SK-N-SH (cell line): ENCODE data around the gene JMJD8. TPM values are rescaled to one million over a fixed set of nuclear protein-coding genes. Genes with fewer than 3 reads are reported as not detected.

Experiments
- CTCF ChIA-PET: fragments of 300-600, 350-600 bp; formaldehyde crosslinking; extraction: SDS; loops from one replicate; lab custom pipeline; 2021; lab: Yijun Ruan, JAX
- POLR2A ChIA-PET: fragments of 350-600 bp; sonication (Branson Sonifier 250); formaldehyde crosslinking; extraction: SDS; loops from one replicate; lab custom pipeline; 2020; ENCODE audit warnings: antibody characterized with exemption, inconsistent platforms; lab: Yijun Ruan, JAX
- DNase-seq: peaks from one replicate; pipeline ENCODE4 v3.0.0; 2012
- H2AFZ ChIP-seq: fragments of 200-600 bp; sonication (generic); 2 replicates; pipeline ENCODE4 v1.8.1; 2016; ENCODE audit warnings: antibody characterized with exemption, mild to moderate bottlenecking, low read depth
- H3F3A ChIP-seq: fragments of 200-600 bp; sonication (generic); replicated peaks from 2 replicates; pipeline ENCODE3; 2016; ENCODE audit warnings: antibody characterized with exemption, mild to moderate bottlenecking; ENCODE audit not compliant: insufficient read depth
- H3K27ac ChIP-seq, 2 experiments: fragments of 200-500 bp in 1 of 2; fragments of 200-600 bp in 1 of 2; sonication (Bioruptor generic) in 1 of 2; sonication (generic), shearing (Covaris generic) in 1 of 2; 2 replicates each; pipeline versions ENCODE4 v1.5.1 to v1.6.1; 2014 to 2016; ENCODE audit warnings: low read depth in 2 of 2, inconsistent platforms in 1 of 2, low read length in 1 of 2, mild to moderate bottlenecking in 1 of 2, mixed read lengths in 1 of 2
- H3K27me3 ChIP-seq: fragments of 200-600 bp; sonication (generic), shearing (Covaris generic); 2 replicates; pipeline ENCODE4 v1.6.1; 2016; ENCODE audit warnings: mixed run types; ENCODE audit not compliant: insufficient read depth
- H3K36me3 ChIP-seq, 2 experiments: fragments of 200-500 bp in 1 of 2; fragments of 200-600 bp in 1 of 2; sonication (Bioruptor generic) in 1 of 2; sonication (generic) in 1 of 2; replicated peaks in 1 of 2; 2 replicates each; pipeline versions ENCODE3 to v1.5.1; 2014 to 2016; ENCODE audit warnings: low read length in 1 of 2, mild to moderate bottlenecking in 1 of 2; ENCODE audit not compliant: insufficient read depth in 2 of 2, control insufficient read depth in 1 of 2
- H3K4me1 ChIP-seq, 2 experiments: fragments of 200-500 bp in 1 of 2; fragments of 200-600 bp in 1 of 2; sonication (Bioruptor generic) in 1 of 2; sonication (generic), shearing (Covaris generic) in 1 of 2; 2 replicates each; pipeline versions ENCODE4 v1.5.1 to v1.6.1; 2014 to 2016; ENCODE audit warnings: low read depth in 1 of 2, low read length in 1 of 2, mixed run types in 1 of 2; ENCODE audit not compliant: insufficient read depth in 2 of 2, control insufficient read depth in 1 of 2
- H3K4me2 ChIP-seq: fragments of 200-600 bp; sonication (generic), shearing (Covaris generic); 2 replicates; pipeline ENCODE4 v1.6.1; 2017; ENCODE audit warnings: mixed run types
- H3K4me3 ChIP-seq, 2 experiments: fragments of 200-500 bp in 1 of 2; fragments of 200-600 bp in 1 of 2; sonication (Bioruptor generic) in 1 of 2; sonication (generic), shearing (Covaris generic) in 1 of 2; 2 replicates each; pipeline versions ENCODE4 v1.5.1 to v1.8.1; 2014 to 2016; ENCODE audit warnings: low read depth in 2 of 2, inconsistent platforms in 1 of 2, low read length in 1 of 2, mild to moderate bottlenecking in 1 of 2, mixed read lengths in 1 of 2, moderate library complexity in 1 of 2
- H3K79me2 ChIP-seq: fragments of 200-600 bp; sonication (generic); 2 replicates; pipeline ENCODE4 v1.8.1; 2017; ENCODE audit warnings: mild to moderate bottlenecking; ENCODE audit not compliant: insufficient read depth
- H3K9ac ChIP-seq: fragments of 200-600 bp; sonication (generic); 2 replicates; pipeline ENCODE4 v1.6.1; 2017; ENCODE audit warnings: mixed run types
- H3K9me2 ChIP-seq: fragments of 200-600 bp; sonication (generic); 2 replicates; pipeline ENCODE4 v1.6.1; 2017; ENCODE audit warnings: mixed run types
- H3K9me3 ChIP-seq: fragments of 200-600 bp; sonication (generic); 2 replicates; pipeline ENCODE4 v1.6.1; 2017; ENCODE audit warnings: mixed run types, mild to moderate bottlenecking, moderate library complexity
- H4K20me1 ChIP-seq: fragments of 200-600 bp; sonication (generic); 2 replicates; pipeline ENCODE4 v1.6.1; 2017; ENCODE audit warnings: mild to moderate bottlenecking, mixed run types; ENCODE audit not compliant: insufficient read depth
- CHD2 ChIP-seq: fragments of 150-350 bp; IDR thresholded peaks from 2 replicates; pipeline ENCODE4 v1.6.1; 2018; ENCODE audit warnings: low read length; ENCODE audit not compliant: partially characterized antibody
- EP300 ChIP-seq, 2 experiments: IDR thresholded peaks; 2 replicates each; pipeline versions ENCODE4 v1.4.0 to v1.6.1; 2012; ENCODE audit warnings: borderline replicate concordance in 1 of 2, low read depth in 1 of 2, low read length in 1 of 2
- EZH2phosphoT487 ChIP-seq: fragments of 200-600 bp; sonication (generic); IDR thresholded peaks from 2 replicates; pipeline ENCODE4 v1.6.1; 2017; ENCODE audit warnings: low read depth, mixed run types, mild to moderate bottlenecking, antibody characterized with exemption, moderate library complexity, borderline replicate concordance
- FOSL2 ChIP-seq: IDR thresholded peaks from 2 replicates; pipeline ENCODE4 v1.4.0; 2012; ENCODE audit warnings: low read depth, mild to moderate bottlenecking, moderate library complexity, borderline replicate concordance
- GABPA ChIP-seq: IDR thresholded peaks from 2 replicates; pipeline ENCODE4 v1.4.0; 2012; ENCODE audit warnings: low read depth, mild to moderate bottlenecking
- RCOR1 ChIP-seq: fragments of 150-350 bp; IDR thresholded peaks from 2 replicates; pipeline ENCODE4 v1.6.1; 2017; ENCODE audit warnings: antibody characterized with exemption, low read length
- TCF12 ChIP-seq: IDR thresholded peaks from 2 replicates; pipeline ENCODE4 v1.4.0; 2012
- TEAD4 ChIP-seq: IDR thresholded peaks from 2 replicates; pipeline ENCODE4 v1.4.0; 2012; ENCODE audit warnings: mild to moderate bottlenecking, borderline replicate concordance; ENCODE audit not compliant: insufficient read depth
- WGBS: methylation state at CpG from one replicate; pipeline ENCODE4 v1.1.6; 2017; ENCODE audit warnings: low lambda C conversion rate; 5-methylcytosine and 5-hydroxymethylcytosine counted together
- polyA plus RNA-seq, 3 experiments: library from polyadenylated mRNA; depleted of rRNA; stranded (reverse); fragments of >200 nt; gene quantifications; 2 replicates each; pipeline ENCODE4 v1.2.3, GENCODE V29; 2012
- TF ChIP-seq, protein P1 (sequence below): IDR thresholded peaks from 2 replicates; pipeline ENCODE4 v1.4.0; 2012; ENCODE audit warnings: low read depth, borderline replicate concordance
- TF ChIP-seq, protein P2 (sequence below): fragments of 150-350 bp; IDR thresholded peaks from 2 replicates; pipeline ENCODE4 v1.6.1; 2016; ENCODE audit warnings: mild to moderate bottlenecking, low read depth, low read length
- TF ChIP-seq, protein P3 (sequence below): IDR thresholded peaks from 2 replicates; pipeline ENCODE4; 2012
- TF ChIP-seq, protein P4 (sequence below): IDR thresholded peaks from 2 replicates; pipeline ENCODE4 v1.6.1; 2012; ENCODE audit warnings: mild to moderate bottlenecking, low read depth, low read length, moderate library complexity

Gene JMJD8
- polyA plus RNA-seq, 1 of the 3 experiments (the other 2 are of a cell fraction), result 67.0 TPM

DNA sequence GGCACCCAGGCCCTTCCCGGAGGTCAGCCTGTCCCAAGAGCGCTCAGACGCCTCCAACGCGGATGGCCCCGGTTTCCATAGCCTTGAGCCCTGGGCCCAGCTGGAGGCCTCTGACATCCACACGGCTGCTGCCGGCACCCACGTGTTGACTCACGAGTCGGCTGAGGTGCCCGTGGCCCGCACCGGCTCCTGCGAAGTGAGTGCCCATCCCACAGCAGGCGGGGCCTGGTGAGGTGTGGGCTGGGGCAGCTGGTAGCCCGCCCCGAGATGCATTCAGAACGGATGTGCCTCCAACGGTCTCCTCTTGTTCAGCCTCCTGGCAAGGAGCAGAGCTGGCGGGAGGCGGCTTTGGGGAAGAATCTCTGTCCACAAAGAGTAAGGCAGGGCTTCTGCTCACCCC lies 32.3 kb downstream of the JMJD8 start:
- Histone ChIP-seq H3K4me2 (no peak overlapping the region), H3K36me3 (peaks cover 0 to 29% of the 10 kb centered on the region in 2 experiments), H2AFZ (no peak overlapping the region), H3K9me3 (no peaks in the 10 kb centered on the region), H3K9ac (no peak overlapping the region), H3K4me3 (no peak overlapping the region), H3K27me3 (no peaks in the 10 kb centered on the region), H3K4me1 (peaks cover 4 to 29% of the 10 kb centered on the region in 2 experiments; a peak in 2 of 4 replicates), H3F3A (peaks cover 5% of the 10 kb centered on the region), H3K79me2 (peaks cover 19% of the 10 kb centered on the region; the same call in 1 of the 2 replicates), H4K20me1 (no peaks in the 10 kb centered on the region), H3K9me2 (no peaks in the 10 kb centered on the region), H3K27ac (no peak overlapping the region)
- ChIA-PET POLR2A (interaction anchor here (1.2 to 2.0 kb wide), 2 partner anchors 9 to 27 kb away, joined by 3 to 13 read pairs; no protein-coding TSS in a partner anchor), CTCF (interaction anchor here (1.1 to 7.8 kb wide), 3 partner anchors 8 to 28 kb away, joined by 3 to 92 read pairs (median 69); partner anchors contain the start of genes RHOT2 and STUB1)
- no peak for DNase-seq
- 100% methylated on average over 1 of the region's 22 CpGs for WGBS
- TF ChIP-seq, protein P1, sequence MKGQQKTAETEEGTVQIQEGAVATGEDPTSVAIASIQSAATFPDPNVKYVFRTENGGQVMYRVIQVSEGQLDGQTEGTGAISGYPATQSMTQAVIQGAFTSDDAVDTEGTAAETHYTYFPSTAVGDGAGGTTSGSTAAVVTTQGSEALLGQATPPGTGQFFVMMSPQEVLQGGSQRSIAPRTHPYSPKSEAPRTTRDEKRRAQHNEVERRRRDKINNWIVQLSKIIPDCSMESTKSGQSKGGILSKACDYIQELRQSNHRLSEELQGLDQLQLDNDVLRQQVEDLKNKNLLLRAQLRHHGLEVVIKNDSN, result no peak
- TF ChIP-seq EP300 (IDR thresholded peaks at IDR 0.05; ENCODE audit: borderline replicate concordance in 1 of 2, low read depth in 1 of 2, low read length in 1 of 2) (no peak), FOSL2 (no peak), GABPA (no peak), EZH2phosphoT487 (no peak), RCOR1 (no peak), TEAD4 (no peak), TCF12 (no peak)
- TF ChIP-seq, protein P2, sequence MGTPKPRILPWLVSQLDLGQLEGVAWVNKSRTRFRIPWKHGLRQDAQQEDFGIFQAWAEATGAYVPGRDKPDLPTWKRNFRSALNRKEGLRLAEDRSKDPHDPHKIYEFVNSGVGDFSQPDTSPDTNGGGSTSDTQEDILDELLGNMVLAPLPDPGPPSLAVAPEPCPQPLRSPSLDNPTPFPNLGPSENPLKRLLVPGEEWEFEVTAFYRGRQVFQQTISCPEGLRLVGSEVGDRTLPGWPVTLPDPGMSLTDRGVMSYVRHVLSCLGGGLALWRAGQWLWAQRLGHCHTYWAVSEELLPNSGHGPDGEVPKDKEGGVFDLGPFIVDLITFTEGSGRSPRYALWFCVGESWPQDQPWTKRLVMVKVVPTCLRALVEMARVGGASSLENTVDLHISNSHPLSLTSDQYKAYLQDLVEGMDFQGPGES, result no peak
- TF ChIP-seq, protein P3, sequence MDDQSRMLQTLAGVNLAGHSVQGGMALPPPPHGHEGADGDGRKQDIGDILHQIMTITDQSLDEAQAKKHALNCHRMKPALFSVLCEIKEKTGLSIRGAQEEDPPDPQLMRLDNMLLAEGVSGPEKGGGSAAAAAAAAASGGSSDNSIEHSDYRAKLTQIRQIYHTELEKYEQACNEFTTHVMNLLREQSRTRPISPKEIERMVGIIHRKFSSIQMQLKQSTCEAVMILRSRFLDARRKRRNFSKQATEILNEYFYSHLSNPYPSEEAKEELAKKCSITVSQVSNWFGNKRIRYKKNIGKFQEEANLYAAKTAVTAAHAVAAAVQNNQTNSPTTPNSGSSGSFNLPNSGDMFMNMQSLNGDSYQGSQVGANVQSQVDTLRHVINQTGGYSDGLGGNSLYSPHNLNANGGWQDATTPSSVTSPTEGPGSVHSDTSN, result no peak

DNA sequence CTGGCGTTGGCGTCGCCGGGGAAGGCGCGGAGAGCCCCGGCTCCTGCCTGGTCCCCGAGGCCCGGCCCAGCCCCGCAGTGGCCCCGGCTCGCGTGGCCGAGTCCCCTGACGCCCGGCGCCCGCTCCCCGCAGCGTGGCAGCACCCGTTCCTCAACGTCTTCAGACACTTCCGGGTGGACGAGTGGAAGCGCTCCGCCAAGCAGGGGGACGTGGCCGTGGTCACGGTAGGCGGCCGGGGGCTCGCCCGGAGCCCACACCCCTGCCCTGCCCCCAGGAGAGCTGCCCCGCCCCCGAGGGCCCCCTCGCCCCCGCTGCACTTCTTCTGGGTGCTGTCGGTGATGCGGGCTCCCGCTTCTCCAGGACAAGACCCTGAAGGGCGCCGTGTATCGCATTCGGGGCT lies 34.5 kb downstream of the JMJD8 start:
- WGBS, result 6% methylated on average over 13 of the region's 44 CpGs
- Histone ChIP-seq H3K27ac (peak overlapping the region; percentile 51 to 60), H3K9me2 (no peaks in the 10 kb centered on the region), H3K4me1 (peaks cover 4 to 29% of the 10 kb centered on the region in 2 experiments; a peak in 2 of 4 replicates), H3K4me2 (peak overlapping the region; percentile 91), H3K79me2 (peaks cover 19% of the 10 kb centered on the region; the same call in 1 of the 2 replicates), H3K27me3 (no peaks in the 10 kb centered on the region), H3K9ac (peak overlapping the region; percentile 85), H3K9me3 (no peaks in the 10 kb centered on the region), H3K4me3 (peak overlapping the region; percentile 70 to 76), H4K20me1 (no peaks in the 10 kb centered on the region), H3K36me3 (peaks cover 0 to 13% of the 10 kb centered on the region in 2 experiments), H3F3A (peaks cover 5% of the 10 kb centered on the region), H2AFZ (peak overlapping the region; percentile 65; the same call in 1 of the 2 replicates)
- ChIA-PET POLR2A (interaction anchor here (0.7 to 1.2 kb wide), 6 partner anchors 9 to 79 kb away, joined by 3 to 4 read pairs (median 3); partner anchors contain the start of genes METTL26 and STUB1), CTCF (interaction anchor here (1.0 to 7.8 kb wide), 6 partner anchors 10 to 31 kb away, joined by 3 to 92 read pairs (median 12); partner anchors contain the start of genes METTL26, RHOT2, STUB1 and WFIKKN1)
- DNase-seq, result peak; percentile 74
- TF ChIP-seq, protein P4, sequence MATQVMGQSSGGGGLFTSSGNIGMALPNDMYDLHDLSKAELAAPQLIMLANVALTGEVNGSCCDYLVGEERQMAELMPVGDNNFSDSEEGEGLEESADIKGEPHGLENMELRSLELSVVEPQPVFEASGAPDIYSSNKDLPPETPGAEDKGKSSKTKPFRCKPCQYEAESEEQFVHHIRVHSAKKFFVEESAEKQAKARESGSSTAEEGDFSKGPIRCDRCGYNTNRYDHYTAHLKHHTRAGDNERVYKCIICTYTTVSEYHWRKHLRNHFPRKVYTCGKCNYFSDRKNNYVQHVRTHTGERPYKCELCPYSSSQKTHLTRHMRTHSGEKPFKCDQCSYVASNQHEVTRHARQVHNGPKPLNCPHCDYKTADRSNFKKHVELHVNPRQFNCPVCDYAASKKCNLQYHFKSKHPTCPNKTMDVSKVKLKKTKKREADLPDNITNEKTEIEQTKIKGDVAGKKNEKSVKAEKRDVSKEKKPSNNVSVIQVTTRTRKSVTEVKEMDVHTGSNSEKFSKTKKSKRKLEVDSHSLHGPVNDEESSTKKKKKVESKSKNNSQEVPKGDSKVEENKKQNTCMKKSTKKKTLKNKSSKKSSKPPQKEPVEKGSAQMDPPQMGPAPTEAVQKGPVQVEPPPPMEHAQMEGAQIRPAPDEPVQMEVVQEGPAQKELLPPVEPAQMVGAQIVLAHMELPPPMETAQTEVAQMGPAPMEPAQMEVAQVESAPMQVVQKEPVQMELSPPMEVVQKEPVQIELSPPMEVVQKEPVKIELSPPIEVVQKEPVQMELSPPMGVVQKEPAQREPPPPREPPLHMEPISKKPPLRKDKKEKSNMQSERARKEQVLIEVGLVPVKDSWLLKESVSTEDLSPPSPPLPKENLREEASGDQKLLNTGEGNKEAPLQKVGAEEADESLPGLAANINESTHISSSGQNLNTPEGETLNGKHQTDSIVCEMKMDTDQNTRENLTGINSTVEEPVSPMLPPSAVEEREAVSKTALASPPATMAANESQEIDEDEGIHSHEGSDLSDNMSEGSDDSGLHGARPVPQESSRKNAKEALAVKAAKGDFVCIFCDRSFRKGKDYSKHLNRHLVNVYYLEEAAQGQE, result no peak
- TF ChIP-seq TEAD4 (no peak), CHD2 (no peak)
